CD4-positive, alpha-beta T cell treated with Interleukin-17A for 1 hour (primary cell): ENCODE measurements around the gene ABHD2.
"Not testable (repeated sequence)": the region's sequence is repeated elsewhere in the genome, so short reads cannot be mapped to it uniquely, and the experiment has no call there.

Experiments used
- DNase-seq: peaks from one replicate; pipeline ENCODE4 v3.0.0-alpha.2; 2020

Gene ABHD2

GRCh38 chr15:89122505-89123180 is 34.4 kb downstream of the ABHD2 start:
- DNase-seq: no peak

GRCh38 chr15:89123181-89123525 is 34.9 kb downstream of the ABHD2 start:
- DNase-seq: no peak

GRCh38 chr15:89125088-89125826 is 37.0 kb downstream of the ABHD2 start:
- no peak for DNase-seq

GRCh38 chr15:89126009-89126408 is 37.8 kb downstream of the ABHD2 start:
- no peak for DNase-seq

- DNase-seq: no peak
Measured at GRCh38 chr15:89127054-89127702, 38.9 kb downstream of the ABHD2 start.

- no peak for DNase-seq
Measured at GRCh38 chr15:89128320-89129122, 40.3 kb downstream of the ABHD2 start.

GRCh38 chr15:89129123-89129815 is 41.0 kb downstream of the ABHD2 start:
- peak; percentile 60 for DNase-seq

GRCh38 chr15:89129816-89130134 is 41.5 kb downstream of the ABHD2 start:
- no peak for DNase-seq

GRCh38 chr15:89130201-89130600 is 41.9 kb downstream of the ABHD2 start:
- DNase-seq: peak; percentile 55

GRCh38 chr15:89131731-89132130 is 43.5 kb downstream of the ABHD2 start:
- DNase-seq: no peak

- peak; percentile 21 for DNase-seq
Measured at GRCh38 chr15:89132611-89133507, 44.6 kb downstream of the ABHD2 start.

GRCh38 chr15:89135387-89136077 is 47.3 kb downstream of the ABHD2 start:
- not testable (repeated sequence) for DNase-seq

- DNase-seq: no peak
Measured at GRCh38 chr15:89136078-89136806, 48.0 kb downstream of the ABHD2 start.

- peak; percentile 19 for DNase-seq
Measured at GRCh38 chr15:89136818-89137772, 48.8 kb downstream of the ABHD2 start.

GRCh38 chr15:89137926-89138325 is 49.7 kb downstream of the ABHD2 start:
- no peak for DNase-seq

GRCh38 chr15:89138999-89139612 is 50.9 kb downstream of the ABHD2 start:
- no peak for DNase-seq

- no peak for DNase-seq
Measured at GRCh38 chr15:89139613-89140499, 51.6 kb downstream of the ABHD2 start.

- DNase-seq: no peak
Measured at GRCh38 chr15:89140595-89140994, 52.3 kb downstream of the ABHD2 start.
